Fibroblast of villous mesenchyme (primary cell): ENCODE results near the gene PRDX2. TPM values are rescaled to one million over a fixed set of nuclear protein-coding genes. Genes with fewer than 3 reads are reported as not detected.
A peak's percentile ranks its signal among the peaks of the same experiment; 100 is the strongest.
"Not testable (repeated sequence)": the region's sequence is repeated elsewhere in the genome, so short reads cannot be mapped to it uniquely, and the experiment has no call there.

Experiments
- DNase-seq: peaks from one replicate; pipeline ENCODE4 v3.0.0-alpha.2; 2010; ENCODE audit warnings: low read depth
- H3K4me3 ChIP-seq: 2 replicates; pipeline ENCODE4 v1.5.1; 2011; ENCODE audit warnings: low read depth, mild to moderate bottlenecking, low read length
- total RNA-seq: library from RNA; depleted of rRNA; stranded (reverse); fragments of >200 nt; gene quantifications from 2 replicates; pipeline ENCODE4 v1.2.3, GENCODE V29; 2012
- TF ChIP-seq, protein P1 (sequence below): IDR thresholded peaks from 2 replicates; pipeline ENCODE4 v1.5.1; 2012; ENCODE audit warnings: low read depth, mild to moderate bottlenecking, low read length; ENCODE audit not compliant: insufficient read depth

The PRDX2 gene
- total RNA-seq, 1 donor: 222 TPM

DNA sequence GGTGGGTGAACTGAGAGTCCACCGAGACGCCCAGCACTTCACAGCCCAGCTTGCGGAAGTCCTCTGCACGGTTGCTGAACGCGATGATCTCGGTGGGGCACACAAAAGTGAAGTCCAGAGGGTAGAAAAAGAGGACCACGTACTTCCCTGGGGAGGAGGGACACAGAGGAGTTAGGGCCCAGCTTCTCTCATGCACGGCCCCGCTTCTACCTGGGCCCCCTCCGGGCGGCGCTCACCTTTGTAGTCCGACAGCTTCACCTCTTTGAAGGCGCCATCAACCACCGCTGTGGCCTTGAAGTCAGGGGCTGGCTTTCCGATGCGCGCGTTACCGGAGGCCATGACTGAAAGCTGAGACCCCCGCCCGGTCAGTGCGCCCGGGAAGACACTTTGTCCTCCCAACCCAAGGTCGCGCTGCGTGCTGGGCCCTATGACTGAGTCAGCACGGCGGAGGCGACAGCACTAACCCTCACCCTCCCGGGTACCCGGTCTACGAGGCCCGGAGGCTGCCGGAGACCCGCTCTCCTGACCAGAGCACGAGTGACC, 606 bp downstream of the PRDX2 start:
- TF ChIP-seq, protein P1, sequence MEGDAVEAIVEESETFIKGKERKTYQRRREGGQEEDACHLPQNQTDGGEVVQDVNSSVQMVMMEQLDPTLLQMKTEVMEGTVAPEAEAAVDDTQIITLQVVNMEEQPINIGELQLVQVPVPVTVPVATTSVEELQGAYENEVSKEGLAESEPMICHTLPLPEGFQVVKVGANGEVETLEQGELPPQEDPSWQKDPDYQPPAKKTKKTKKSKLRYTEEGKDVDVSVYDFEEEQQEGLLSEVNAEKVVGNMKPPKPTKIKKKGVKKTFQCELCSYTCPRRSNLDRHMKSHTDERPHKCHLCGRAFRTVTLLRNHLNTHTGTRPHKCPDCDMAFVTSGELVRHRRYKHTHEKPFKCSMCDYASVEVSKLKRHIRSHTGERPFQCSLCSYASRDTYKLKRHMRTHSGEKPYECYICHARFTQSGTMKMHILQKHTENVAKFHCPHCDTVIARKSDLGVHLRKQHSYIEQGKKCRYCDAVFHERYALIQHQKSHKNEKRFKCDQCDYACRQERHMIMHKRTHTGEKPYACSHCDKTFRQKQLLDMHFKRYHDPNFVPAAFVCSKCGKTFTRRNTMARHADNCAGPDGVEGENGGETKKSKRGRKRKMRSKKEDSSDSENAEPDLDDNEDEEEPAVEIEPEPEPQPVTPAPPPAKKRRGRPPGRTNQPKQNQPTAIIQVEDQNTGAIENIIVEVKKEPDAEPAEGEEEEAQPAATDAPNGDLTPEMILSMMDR: no peak
- H3K4me3 ChIP-seq: peak overlapping the region; percentile 84
- no peak for DNase-seq

DNA sequence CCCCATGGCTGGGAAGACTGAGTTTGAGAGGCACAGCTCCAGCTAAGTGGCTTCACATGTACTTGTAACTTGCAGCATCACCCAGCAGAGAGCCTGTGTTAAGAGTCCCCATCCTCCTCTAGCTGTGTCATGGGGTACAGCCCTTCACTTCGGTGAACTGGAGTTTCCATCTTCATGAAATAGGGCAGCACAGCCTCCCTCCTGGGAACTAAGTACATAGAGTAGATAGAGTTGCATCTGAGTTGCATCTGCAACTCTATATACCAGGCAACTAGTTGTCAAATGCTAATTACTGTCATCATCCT, 1.2 kb downstream of the PRDX2 start:
- DNase-seq: no peak
- peak overlapping the region; percentile 84 for H3K4me3 ChIP-seq
- TF ChIP-seq, protein P1: no peak

DNA sequence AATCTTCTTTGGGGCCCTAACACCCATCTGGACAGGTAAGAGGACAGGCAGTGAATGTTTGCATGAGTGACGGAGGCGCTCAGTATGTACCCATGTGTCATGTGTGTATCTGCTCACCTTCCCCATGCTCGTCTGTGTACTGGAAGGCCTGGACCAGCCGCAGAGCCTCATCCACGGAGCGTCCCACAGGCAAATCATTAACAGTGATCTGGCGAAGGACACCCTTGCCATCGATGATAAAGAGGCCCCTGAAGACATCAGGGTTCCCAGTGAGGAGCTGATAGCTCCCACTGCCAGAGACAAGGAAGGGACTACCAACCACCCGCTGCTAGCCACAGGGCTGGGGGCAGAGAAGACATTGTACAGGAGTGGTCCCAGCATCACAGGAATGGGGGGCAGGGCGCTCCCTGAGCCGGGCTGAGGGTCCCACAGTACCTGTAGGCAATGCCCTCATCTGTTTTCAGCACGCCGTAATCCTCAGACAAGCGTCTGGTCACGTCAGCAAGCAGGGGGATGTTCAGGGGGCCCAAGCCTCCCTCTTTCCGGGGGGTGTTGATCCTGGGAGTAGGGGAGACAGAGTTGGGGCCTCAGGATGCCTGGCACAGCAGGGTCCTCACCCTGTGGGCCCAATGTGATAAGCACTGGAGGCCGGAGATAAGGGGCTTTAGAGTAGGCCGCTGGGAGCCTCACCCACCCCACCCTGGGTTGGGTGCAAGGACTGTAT, 1.7 kb downstream of the PRDX2 start:
- no peak overlapping the region for H3K4me3 ChIP-seq
- DNase-seq: no peak
- TF ChIP-seq, protein P1: no peak

DNA sequence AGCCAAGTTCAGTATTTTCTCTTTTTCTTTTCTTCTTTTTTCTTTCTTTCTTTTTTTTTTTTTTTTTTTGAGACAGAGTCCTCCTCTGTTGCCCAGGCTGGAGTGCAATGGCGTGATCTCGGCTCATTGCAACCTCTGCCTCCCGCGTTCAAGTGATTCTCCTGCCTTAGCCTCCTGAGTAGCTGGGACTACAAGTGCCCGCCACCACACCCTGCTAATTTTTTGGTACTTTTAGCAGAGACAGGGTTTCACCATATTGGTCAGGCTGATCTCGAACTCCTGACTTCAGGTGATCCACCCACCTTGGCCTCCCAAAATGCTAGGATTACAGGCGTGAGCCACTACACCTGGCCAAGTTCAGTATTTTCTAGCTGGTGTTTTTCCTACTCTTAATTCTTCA, 4.0 kb downstream of the PRDX2 start:
- DNase-seq: not testable (repeated sequence)

DNA sequence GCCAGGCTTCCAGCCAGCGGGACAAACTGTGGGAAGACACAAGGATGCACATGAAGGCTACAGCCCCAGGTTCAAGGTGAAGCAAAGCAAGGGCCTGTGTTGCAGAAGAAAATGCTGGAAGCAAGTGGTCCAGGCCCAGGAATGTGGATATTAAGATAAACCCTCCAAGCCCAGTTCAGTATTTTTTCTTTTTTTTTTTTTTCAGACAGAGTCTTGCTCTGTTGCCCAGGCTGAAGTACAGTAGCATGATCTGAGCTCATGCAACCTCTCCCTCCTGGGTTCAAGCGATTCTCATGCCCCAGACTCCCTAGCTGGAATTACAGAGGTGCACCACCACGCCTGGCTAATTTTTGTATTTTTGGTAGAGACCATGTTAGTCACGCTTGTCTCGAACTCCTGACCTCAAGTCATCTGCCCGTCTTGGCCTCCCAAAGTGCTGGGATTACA, 4.4 kb downstream of the PRDX2 start:
- no peak overlapping the region for H3K4me3 ChIP-seq
- DNase-seq: no peak
- TF ChIP-seq, protein P1: no peak

More for the DNA sequence above, 4.0 kb downstream of the PRDX2 start:
- H3K4me3 ChIP-seq: not testable (repeated sequence)

DNA sequence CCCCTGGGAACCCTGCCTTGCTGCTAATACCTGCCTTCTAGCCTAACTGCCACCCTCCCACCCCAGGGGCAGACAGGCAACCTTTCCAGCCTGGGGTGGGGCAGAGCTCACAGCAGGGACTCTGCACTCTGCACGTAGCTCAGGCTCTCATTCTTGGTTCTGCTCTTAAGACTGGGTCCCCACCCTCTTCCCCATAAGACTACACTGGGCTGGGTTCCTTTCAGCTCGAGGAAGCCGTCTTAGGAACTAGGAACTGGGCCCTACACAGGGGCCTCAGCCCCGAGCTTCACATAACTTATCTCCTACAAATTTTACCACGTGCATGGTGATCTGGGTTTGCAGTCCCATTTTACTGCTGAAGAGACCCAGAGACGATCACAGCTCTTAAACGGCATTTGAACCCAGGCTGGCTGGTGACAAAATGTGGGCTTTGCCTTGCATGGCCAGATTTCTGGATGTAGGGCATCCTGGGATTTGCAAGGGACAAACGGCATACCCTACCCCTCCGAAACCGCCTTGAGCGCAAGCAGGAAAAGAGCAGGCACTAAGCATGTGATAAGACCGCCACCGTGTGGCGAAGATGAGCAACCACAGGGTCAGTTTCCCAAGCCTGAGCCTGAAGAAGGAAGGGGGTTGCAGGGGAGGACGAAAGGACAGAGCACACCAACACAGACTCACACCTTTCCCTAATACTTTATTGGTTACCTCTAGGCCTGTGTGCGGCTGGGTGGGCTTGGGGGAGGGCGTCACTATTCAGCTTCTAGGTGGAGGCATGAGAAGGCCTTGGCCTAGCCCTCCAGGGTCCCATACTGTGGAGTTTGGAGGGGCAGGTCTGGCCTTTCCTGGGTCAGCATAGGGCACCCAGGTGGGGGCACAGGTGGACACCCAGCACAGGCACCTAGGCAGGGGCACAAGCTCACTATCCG, 5.2 kb downstream of the PRDX2 start:
- peak; percentile 84 for DNase-seq

More for the DNA sequence above, 5.2 kb downstream of the PRDX2 start:
- TF ChIP-seq, protein P1: peak; percentile 96
- no peak overlapping the region for H3K4me3 ChIP-seq
